Activated gamma-delta T cell (primary cell): ENCODE measurements around the gene EGFL7.
A peak's percentile ranks its signal among the peaks of the same experiment; 100 is the strongest.
"Not testable (repeated sequence)": the region's sequence is repeated elsewhere in the genome, so short reads cannot be mapped to it uniquely, and the experiment has no call there.

Experiments
- DNase-seq: peaks from one replicate; lab custom pipeline; 2025; lab: John Stamatoyannopoulos, UW

The EGFL7 gene

DNA sequence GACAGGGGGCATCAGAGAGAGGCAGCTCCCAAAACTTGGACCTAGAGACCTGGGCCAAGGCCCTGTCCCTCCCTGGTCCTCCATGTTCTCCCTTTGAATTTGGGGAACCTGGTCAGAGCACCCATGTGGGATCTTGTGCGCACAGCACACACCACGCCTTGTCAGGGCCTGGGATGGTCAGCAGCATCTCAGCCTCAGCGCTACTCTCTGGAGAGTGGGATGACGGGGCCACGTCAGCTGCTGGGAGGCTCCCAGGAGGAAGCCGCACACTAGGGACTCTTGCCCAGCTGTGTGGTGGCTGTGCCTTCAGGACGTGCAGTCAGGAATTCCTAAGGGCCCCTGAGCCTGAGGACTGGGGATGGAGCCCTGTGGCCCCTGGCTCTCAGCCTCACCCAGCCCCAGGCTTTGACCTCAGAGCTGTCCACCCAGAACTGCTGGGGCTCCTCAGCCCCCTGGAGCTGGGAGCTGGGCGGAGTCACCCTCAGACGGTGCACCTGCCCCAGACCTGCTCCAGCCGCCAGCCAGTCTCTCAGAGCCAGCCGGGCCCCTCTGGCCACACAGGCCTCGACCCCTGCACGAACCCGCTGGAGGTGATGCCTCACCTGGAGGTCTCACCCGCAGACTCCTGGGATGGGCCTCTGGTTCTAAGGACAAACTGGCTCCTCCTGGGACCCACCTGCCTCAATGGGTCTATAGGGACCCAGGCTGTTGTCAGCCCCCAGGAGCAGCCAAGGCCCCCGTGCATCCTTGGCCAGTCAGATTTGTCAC is 38.3 kb upstream of the EGFL7 start:
- no peak for DNase-seq

DNA sequence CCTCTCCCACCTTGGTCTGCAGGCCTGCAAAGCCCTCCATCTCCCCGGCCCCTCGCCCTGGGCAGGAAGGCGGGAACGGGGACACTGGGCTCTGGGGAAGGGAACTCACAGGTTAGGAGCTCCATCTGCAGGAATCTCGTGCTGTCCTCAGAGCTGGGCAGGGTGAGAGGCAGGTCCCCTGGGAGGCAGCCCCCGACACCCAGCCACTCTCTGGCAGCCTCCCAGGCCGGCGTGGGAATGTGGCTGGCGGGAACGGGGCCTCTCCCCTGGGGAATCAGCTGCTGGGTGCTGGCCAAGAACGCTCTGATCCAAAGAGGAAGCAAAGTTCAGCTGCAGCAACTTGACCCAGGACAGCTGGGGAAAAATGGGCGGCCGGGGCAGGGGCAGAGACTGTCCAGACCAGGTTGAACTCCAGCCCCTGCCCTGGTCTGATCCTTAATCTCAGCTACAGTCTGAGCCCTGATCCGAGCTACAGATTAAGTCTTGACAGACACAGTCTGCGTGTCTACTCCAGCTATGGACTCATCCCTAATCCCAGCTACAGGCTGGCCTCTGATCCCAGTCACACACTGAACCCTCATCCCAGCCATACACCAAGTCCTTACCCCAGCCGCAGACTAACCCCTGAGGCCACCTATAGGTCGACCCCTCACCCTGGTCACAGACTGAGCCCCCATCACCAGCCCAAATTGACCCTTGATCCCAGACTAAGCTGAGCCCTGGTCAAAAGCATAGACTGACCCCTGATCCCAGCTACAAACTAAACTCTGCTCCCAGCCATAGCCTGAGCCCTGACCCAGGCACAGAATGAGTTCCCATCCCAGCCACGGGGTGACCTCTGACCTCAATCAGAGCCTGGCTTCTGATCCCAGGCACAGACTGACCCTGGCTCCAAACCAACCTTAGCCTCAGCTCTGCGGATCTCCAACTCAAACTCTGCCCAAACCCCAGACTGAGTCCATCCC is 37.3 kb upstream of the EGFL7 start:
- no peak for DNase-seq

DNA sequence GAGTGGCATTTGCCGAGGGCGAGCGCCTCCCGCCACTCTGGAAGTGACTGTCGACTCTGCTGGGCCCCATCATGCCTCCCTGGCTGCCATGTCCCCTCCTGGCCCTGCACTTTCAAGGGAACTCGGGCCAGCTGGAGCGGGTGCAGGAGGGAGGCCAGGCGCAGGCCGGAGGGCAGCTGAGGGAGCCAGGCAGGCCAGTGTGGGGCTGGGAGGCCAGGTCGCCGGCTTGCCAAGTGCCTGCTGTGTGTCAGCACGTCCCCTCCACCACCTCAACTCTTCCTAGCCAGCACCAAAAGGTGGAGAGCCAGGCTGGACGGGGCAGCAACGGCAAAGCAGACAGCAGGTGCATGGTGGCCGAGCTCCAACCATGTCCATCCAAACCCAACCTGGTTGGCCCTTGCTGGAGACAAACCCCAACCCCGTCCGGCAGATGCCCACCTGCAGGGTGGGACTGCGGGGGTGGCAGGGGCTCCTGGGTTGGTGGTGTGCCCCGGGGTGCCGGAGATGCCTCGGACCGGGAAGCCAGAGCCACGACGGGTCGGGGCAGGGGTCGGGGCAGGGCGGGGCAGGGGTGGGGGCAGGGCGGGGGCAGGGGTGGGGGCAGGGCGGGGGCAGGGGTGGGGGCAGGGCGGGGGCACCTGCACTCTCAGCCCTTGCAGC is 36.5 kb upstream of the EGFL7 start:
- no peak for DNase-seq

DNA sequence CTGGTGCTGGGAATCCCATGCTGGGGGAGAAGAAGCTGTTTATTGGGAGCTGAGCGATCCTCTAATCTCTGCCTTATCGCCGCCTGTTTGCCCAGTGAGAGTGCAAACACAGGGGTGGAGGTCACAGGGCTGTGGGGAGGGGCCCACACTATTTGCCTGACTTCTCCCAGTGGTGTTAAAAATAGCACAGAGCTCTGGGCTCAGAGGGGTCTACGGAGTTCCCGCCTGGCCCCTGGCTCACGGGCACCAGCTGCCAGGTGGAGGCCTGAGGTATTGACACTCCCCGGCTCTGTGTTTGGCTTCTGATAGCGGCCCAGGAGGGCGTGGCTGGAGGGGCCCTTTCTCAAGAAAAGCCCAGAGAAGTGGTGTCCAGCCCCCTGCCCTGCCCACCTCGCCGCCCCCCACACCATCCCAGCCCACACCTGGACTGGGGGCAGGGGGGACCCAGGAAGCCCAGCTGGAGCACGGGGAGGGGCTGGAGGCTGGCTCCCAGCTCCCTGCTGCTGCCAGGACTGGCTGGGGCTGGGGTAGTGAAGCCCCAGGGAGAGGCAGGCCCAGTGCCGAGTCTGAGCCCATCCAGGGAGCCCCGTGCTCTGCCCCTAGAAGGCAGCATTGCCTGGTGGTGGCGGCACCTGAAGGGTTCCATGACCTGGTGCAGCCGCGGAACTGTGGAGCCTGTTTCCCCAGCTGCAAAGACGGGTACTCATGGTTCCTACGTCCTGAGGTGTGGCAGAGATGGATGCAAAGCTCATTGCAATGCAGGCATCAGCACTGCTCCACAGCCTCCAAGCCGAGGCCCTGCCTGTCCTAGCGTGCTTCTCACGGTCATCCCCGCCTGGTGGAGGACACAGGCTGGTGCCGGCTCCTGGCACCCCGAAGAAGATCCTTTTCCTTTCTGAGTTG is 35.7 kb upstream of the EGFL7 start:
- no peak for DNase-seq

DNA sequence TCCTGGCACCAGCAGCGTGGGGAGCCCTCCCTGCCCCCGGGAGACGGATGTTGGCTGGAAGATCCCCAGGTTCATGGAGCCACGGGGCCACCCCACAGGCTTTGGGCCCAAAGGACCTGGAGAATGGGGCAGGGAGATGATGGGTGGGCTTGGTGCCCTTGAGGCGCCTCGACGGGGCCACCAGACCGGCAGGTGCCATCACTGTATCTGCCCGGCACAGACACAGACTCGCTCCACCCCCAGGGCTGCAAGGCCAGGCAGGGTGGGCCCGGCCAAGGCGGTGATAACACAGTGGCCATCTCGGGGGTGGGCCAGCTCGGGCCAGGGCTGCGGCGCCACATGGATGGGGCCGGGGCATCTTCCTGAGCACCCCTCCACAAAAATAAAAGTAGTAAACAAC is 35.0 kb upstream of the EGFL7 start:
- DNase-seq, result no peak

DNA sequence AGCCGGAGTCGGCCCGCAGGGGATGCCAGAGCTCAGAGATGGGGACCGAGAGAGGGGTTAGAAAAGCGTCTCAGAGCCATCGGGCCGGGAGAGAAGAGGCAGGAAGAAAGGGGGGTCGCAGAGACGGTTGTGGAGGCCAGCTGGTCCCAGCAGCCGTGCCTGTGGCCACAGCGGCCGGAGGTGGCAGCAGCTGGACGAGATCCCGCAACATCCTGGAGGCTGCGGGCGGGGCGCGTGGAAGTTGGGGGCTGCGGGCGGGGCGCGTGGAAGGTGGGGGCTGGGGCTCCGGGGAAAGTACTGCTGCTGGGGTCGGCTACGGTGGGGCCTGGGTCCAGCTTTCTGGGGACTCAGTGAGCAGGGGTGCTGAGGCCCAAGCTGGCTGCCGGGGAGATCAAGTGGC is 34.4 kb upstream of the EGFL7 start:
- no peak for DNase-seq

DNA sequence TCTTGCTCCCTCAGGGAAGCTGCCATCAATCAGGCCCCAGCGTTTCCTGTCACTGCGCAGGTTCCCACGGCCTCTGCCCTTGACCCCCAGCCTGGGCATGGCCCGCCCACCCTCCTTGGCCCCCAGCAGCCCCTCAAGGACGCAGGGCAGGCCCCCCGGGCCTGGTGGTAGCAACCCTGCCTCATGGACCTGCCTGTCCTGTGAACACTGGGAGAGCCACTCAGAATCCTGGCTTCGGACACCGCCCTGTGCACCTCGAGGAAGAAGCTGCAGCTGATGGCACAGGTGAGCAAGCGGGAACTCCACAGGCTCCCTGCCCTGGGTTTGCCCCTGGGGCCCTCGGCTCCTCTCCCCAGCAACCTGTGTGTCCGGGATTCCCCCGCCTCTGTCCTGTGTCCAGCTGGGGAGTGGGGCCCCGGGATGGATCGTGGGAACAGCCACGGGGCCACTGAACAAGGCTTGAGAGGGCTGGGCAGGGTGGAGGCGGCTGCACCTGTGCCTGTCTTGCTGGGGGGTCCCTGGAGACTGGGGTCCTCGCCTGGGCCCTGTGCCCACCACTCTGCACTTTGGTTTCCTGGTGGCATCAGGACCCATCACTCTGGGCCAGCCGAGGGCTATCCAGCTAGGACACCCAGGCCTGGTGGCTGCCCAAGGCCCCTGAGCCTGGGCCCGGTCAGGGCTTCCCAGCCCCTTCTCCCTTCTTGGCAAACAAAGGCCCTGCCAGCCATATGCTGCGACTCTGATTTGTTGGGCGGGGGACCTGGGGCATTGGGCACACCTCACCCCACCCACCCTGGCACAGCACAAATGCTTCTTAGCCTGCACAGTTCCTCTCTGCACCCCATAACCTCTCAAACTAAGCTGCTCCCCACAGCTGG is 33.5 kb upstream of the EGFL7 start:
- no peak for DNase-seq

DNA sequence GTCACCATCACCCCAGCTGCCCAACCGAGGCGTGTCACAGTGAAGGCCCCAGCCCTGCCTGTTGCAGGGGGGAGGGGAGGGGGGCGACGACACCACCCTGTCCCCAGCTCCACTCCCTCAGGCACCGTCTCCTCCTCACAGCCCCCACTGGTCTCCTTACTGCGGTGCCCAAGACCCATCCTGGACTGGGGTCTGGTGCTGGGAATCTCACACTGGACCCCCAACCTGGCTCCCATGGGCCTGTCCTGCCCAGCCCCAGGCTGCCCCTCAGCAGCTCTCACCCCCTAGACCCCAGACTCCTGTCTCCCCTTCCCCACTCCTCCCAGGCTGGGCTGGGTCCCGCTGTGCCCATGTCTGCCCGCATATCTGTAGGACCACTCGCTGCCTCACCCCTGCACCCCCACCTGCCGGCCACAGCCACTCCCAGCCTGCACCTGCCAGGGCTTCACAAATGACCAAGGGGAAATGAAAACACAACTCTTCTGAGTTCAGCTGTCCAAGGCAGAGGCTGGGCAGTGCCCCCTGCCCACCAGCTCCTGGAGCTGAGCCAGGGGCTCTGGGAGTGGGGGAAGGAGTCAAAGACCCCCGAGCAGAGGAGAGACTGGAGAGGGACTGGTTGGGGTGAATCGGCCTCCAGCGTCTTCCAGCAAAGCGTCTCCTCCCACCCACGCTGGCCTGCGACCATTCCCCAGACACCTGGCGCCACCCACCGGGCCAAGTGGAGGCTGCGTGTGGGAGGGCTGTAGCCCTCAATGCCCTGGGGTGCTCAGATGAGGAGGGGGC is 32.6 kb upstream of the EGFL7 start:
- DNase-seq, result peak; percentile 30

DNA sequence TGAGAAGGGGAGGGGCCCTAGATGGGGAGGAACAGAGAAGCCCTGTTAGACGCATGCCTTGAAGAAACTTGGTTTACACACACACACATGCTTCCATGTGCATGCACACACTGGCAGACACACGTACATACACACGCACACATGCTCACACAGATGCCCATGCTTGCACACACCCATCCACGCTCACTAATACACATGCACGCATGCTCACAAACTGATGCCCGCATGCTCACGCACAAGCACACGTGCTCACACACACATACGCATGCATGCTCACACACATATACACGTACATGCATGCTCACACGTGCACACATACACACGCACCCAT is 32.1 kb upstream of the EGFL7 start:
- no peak for DNase-seq

DNA sequence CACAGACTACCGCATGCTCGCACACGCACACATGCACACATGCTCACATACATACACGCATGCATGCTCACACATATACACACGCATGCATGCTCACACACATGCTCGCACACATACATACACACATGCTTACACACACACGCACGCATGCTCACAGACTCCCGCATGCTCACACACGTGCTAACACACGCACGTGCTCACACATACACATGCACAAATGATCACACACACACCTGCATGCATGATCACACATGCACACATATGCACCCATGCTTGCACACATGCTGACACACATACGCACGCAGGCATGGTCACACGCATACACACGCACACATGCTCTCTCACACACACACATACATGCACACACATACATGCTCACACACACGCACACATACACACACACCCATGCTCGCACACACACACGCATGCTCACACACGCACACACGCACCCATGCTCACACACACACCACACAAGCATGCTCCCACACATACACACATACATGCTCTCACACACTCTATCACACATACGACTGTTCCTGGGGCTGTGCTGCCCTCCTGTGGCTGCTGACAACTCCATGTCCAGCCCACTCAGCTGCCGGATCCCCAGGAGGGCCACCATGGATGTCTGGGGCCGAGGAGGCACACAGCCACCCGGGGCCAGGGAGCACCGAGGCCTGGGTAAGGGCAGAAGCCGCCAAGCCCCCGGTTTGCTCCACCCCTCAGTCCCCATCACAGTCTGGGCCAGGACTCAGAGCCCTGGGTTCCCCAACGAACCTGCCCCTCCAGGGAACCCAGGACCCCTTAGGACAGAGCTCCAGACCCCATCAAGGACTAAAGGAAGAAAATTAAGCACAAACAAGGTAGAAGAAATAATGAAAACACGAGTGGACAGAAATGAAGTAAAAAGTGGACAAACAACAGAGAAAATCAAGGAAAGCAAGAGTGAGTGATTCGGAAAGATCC is 31.4 kb upstream of the EGFL7 start:
- peak; percentile 30 for DNase-seq

DNA sequence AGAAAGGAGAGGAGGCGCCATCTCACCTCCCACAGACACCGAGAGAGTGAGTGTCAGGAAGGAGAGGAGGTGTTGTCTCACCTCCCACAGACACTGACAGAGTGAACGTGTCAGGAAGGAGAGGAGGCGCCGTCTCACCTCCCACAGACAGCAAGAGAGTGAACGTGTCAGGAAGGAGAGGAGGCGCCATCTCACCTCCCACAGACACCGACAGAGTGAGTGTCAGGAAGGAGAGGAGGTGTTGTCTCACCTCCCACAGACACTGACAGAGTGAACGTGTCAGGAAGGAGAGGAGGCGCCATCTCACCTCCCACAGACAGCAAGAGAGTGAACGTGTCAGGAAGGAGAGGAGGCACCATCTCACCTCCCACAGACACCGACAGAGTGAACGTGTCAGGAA is 30.6 kb upstream of the EGFL7 start:
- not testable (repeated sequence) for DNase-seq

DNA sequence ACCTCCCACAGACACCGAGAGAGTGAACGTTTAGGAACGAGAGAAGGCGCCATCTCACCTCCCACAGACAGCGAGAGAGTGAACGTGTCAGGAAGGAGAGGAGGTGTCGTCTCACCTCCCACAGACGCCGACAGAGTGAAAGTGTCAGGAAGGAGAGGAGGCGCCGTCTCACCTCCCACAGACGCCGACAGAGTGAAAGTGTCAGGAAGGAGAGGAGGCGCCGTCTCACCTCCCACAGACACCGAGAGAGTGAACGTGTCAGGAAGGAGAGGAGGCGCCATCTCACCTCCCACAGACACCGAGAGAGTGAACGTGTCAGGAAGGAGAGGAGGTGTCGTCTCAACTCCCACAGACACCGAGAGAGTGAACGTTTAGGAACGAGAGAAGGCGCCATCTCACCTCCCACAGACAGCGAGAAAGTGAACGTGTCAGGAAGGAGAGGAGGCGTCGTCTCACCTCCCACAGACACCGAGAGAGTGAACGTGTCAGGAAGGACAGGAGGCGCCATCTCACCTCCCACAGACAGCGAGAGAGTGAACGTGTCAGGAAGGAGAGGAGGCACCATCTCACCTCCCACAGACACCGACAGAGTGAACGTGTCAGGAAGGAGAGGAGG is 30.1 kb upstream of the EGFL7 start:
- DNase-seq, result not testable (repeated sequence)

DNA sequence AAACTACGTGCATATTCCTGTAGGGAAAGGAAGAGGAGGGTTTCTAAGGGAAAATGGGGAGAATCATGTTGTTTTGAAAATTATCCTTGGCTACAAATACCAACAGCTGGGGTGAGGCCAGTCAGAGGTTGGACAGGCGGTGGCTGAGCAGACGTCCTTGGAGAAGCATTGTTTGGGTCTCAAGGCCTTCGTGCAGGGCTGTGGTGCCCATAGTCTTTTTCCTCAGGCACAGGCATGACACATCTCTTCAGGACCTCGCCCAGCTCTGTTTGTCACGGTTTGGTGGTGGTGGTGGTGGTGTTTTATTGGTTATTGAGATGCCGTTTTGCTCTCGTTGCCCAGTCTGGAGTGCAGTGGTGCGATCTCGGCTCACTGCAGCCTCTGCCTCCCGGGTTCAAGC is 27.8 kb upstream of the EGFL7 start:
- DNase-seq, result no peak

DNA sequence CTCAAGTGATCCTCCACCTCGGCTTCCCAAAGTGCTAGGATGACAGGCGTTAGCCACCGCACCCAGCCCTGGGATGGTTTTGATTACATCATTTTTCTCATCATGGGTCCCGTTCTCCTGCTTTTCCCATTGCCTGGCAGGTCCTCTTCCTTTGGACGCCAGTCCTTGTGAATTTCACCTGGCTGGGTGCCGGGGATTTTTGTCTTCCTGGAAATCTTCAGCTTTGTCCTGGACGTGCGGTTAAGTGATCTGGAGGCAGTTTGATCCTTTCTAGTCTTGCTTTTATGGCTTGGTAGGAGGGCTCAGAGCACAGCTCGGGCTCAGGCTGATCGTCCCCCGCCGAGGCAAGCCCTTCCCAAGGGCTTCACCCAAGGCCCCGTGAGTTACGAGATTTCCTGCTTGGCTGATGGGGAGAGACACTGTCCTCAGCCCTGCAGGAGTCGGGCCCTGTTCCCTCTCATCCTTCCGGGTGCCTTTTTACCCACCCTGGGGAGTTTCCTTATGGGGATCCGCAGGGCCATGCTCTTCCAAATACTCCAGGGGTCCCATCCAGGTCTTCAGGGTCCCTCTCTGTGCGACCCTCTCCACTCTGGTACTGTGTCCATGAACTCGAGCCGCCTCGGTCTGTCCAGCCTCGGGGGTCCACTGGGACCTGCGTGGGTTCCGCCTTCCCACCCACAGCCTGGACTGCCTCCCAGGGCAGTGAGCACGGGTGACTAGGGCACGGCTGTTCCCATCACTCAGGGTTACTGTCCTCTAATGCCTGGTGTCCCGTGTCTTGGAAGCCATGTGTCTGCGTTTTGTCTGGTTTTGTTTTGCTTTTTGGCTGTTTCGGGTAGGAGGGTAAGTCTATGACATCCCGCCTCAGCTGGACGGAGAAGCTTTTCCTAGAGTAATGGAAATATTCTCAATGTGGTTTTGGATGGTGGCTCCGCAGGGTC is 22.3 kb upstream of the EGFL7 start:
- no peak for DNase-seq

DNA sequence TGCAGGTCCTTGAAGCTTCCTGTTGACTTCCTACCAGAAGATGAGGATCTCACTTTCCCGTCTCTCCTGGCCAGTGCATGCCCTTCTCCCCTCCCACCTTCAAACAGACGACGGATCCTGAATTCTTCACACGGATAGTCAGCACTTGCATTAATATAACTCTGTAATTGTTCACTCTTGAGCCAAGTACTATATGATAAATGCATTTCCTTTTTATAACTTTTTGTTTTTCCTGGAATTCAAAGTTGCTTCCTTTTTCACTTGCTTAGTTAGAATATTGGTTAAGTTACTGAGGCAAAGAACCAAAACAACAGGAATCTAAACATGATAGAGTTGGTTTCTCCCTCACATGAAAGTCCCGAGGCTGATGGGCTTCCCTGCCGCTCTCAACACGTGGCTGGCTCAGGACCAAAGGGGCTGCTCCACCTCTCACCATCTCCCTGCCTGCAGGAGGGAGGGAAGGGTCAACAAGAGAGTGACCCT is 20.2 kb upstream of the EGFL7 start:
- DNase-seq, result no peak

DNA sequence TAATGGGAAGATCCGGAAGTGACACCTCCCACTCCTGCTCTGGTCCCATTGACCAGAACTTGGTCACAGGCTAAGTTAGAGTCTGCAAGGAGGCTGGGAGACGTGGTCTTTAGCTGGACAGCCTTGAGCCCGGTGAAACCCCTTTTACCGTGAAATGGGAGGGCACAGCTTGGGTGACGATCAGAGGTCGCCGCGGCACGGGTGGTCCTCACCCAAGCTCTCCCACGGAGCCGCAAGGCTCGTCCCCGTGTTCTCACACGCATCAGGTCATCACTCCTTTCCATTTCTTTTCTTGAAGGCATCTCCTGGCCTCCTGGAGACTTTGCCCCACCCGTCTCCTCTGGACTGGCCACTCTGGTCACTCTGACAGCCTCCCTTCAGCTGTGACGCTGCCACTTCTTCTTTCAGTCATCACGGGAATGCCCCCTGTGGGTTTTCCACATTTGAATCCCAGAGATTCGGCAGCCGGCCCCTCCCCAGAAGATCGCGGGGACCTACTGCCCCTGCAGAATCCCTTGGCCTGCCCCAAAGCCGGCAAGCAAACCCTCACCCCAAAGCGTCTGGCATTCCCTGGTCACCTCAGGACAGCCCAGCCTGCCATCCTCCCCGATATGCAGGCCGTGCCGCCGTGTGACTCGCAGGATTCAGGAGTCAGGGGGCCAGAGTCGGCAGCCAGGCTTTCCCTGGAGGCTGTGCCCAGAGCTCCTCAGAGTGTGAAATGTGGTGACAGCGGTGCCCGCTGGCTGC is 18.9 kb upstream of the EGFL7 start:
- DNase-seq, result no peak

DNA sequence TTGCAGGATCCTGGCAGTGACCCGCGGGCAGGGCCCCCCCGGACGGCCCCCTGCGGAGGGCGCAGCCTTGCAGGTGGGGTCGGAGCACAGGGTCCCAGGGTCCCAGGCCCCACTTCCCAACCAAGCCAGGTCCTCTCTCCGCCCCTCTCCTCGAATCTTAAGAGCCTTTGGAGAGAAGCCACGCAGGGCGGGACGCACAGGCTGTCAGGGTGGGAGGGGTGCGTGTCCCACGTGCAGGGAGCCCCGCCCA is 18.4 kb upstream of the EGFL7 start:
- DNase-seq, result no peak
